GM23338 (cell line): ENCODE data around the gene IPCEF1. TPM values are rescaled to one million over a fixed set of nuclear protein-coding genes. Genes with fewer than 3 reads are reported as not detected.

Experiments
- ATAC-seq: fragments of 200-7000 bp; cut with Tn5 transposase; 3 replicates; pipeline ENCODE4 v1.9.1; 2020
- DNase-seq: peaks from one replicate; pipeline ENCODE4 v3.0.0-alpha.2; 2015; ENCODE audit warnings: low spot score
- H2AFZ ChIP-seq: fragments of 200-600 bp; sonication (generic); 2 replicates; pipeline ENCODE4 v1.8.0; 2016; ENCODE audit warnings: antibody characterized with exemption, mild to moderate bottlenecking, moderate library complexity
- H3F3A ChIP-seq: fragments of 200-600 bp; sonication (generic); replicated peaks from 2 replicates; pipeline ENCODE4 v1.8.0; 2017; ENCODE audit warnings: antibody characterized with exemption, mixed run types, low read depth
- H3K27ac ChIP-seq: fragments of 200-600 bp; sonication (generic); 2 replicates; pipeline ENCODE4 v1.6.1; 2016; ENCODE audit warnings: low read depth
- H3K27me3 ChIP-seq: fragments of 200-600 bp; sonication (generic); 2 replicates; pipeline ENCODE4 v1.8.0; 2016; ENCODE audit warnings: mild to moderate bottlenecking, mixed run types, moderate library complexity; ENCODE audit not compliant: insufficient read depth
- H3K36me3 ChIP-seq: fragments of 200-600 bp; sonication (generic); 2 replicates; pipeline ENCODE4 v1.8.0; 2016; ENCODE audit warnings: mild to moderate bottlenecking; ENCODE audit not compliant: insufficient read depth
- H3K4me1 ChIP-seq: fragments of 200-600 bp; sonication (generic); 2 replicates; pipeline ENCODE4 v1.8.0; 2016; ENCODE audit warnings: mild to moderate bottlenecking, moderate library complexity; ENCODE audit not compliant: insufficient read depth
- H3K4me2 ChIP-seq: fragments of 200-600 bp; sonication (generic); 2 replicates; pipeline ENCODE4 v1.7.1; 2017; ENCODE audit warnings: mixed run types
- H3K4me3 ChIP-seq: fragments of 200-600 bp; sonication (generic); 2 replicates; pipeline ENCODE4 v1.6.1; 2016; ENCODE audit warnings: mixed run types
- H3K79me2 ChIP-seq: fragments of 200-600 bp; sonication (generic); replicated peaks from 2 replicates; pipeline ENCODE4 v1.8.0; 2017; ENCODE audit warnings: mild to moderate bottlenecking; ENCODE audit not compliant: insufficient read depth
- H3K9me2 ChIP-seq: fragments of 200-600 bp; sonication (generic); 2 replicates; pipeline ENCODE4 v1.8.0; 2017; ENCODE audit not compliant: insufficient read depth
- H4K20me1 ChIP-seq: fragments of 200-600 bp; sonication (generic); replicated peaks from 2 replicates; pipeline ENCODE4 v1.8.0; 2017; ENCODE audit warnings: mild to moderate bottlenecking; ENCODE audit not compliant: insufficient read depth
- H3K27ac Mint-ChIP-seq: 2 replicates; pipeline ENCODE4 v1.8.0; 2020; ENCODE audit warnings: inconsistent platforms, mild to moderate bottlenecking, moderate library complexity, mixed read lengths
- H3K27me3 Mint-ChIP-seq: 3 replicates; pipeline ENCODE4 v1.8.0; 2022; ENCODE audit warnings: low read depth, mild to moderate bottlenecking, moderate library complexity, mixed read lengths, inconsistent platforms; ENCODE audit not compliant: insufficient read depth, poor library complexity
- H3K36me3 Mint-ChIP-seq: 3 replicates; pipeline ENCODE4 v1.8.0; 2021; ENCODE audit warnings: low read depth, mild to moderate bottlenecking, inconsistent platforms, moderate library complexity, mixed read lengths
- H3K4me1 Mint-ChIP-seq: 3 replicates; pipeline ENCODE4 v1.8.0; 2020; ENCODE audit warnings: mild to moderate bottlenecking, inconsistent platforms, mixed read lengths
- H3K4me3 Mint-ChIP-seq: 3 replicates; pipeline ENCODE4 v1.8.0; 2021; ENCODE audit warnings: moderate library complexity, mild to moderate bottlenecking, inconsistent platforms, mixed read lengths
- H3K9me3 Mint-ChIP-seq: 3 replicates; pipeline ENCODE4 v1.8.0; 2020; ENCODE audit warnings: moderate library complexity, mild to moderate bottlenecking, inconsistent platforms, mixed read lengths
- CREB1 ChIP-seq: fragments of 250-450 bp; sonication (Bioruptor Pico); IDR thresholded peaks from 2 replicates; pipeline ENCODE4 v1.5.0; 2020; ENCODE audit warnings: low read depth, mild to moderate bottlenecking, moderate library complexity
- EZH2 ChIP-seq: fragments of 200-600 bp; sonication (generic); IDR thresholded peaks from one replicate; pipeline ENCODE4 v1.8.0; 2017; ENCODE audit warnings: antibody characterized with exemption, mild to moderate bottlenecking, low read depth; ENCODE audit not compliant: unreplicated experiment
- EZH2phosphoT487 ChIP-seq: fragments of 200-600 bp; sonication (generic); IDR thresholded peaks from one replicate; pipeline ENCODE4 v1.8.1; 2018; ENCODE audit warnings: antibody characterized with exemption; ENCODE audit not compliant: unreplicated experiment
- JUNB ChIP-seq: IDR thresholded peaks from one replicate; pipeline ENCODE4 v1.6.1; 2016; ENCODE audit warnings: antibody characterized with exemption; ENCODE audit not compliant: unreplicated experiment
- NANOG ChIP-seq: IDR thresholded peaks from 2 replicates; pipeline ENCODE4 v1.6.1; 2016; ENCODE audit warnings: antibody characterized with exemption, borderline replicate concordance
- POLR2AphosphoS5 ChIP-seq: IDR thresholded peaks from 2 replicates; pipeline ENCODE4 v1.6.1; 2016; ENCODE audit warnings: antibody characterized with exemption, low read depth
- STAT1 ChIP-seq: IDR thresholded peaks from one replicate; pipeline ENCODE4 v1.6.1; 2016; ENCODE audit warnings: antibody characterized with exemption; ENCODE audit not compliant: unreplicated experiment
- ZNF114 ChIP-seq: fragments of 250-450 bp; sonication (Bioruptor Pico); IDR thresholded peaks from 2 replicates; pipeline ENCODE4 v1.5.0; 2020; ENCODE audit warnings: mild to moderate bottlenecking, moderate library complexity
- ZNF331 ChIP-seq: fragments of 250-450 bp; sonication (Bioruptor Pico); IDR thresholded peaks from 2 replicates; pipeline ENCODE4 v1.5.0; 2020; ENCODE audit warnings: low read depth, mild to moderate bottlenecking, moderate library complexity
- polyA plus RNA-seq: library from polyadenylated mRNA; unstranded; fragments of >200 nt; fragmentation: Nextera tagmentation; extraction: Ambion mirVana; gene quantifications from 2 replicates; pipeline ENCODE4 v1.2.1, GENCODE V29; 2016
- total RNA-seq: library from RNA; depleted of rRNA; stranded (reverse); fragments of >200 nt; shearing (Covaris generic); gene quantifications from 2 replicates; pipeline ENCODE4 v1.2.3, GENCODE V29; 2014
- TF ChIP-seq, protein P1 (sequence below), 2 experiments: fragments of 200-600 bp in 1 of 2; sonication (generic) in 1 of 2; conservative IDR thresholded peaks; 2 replicates each; pipeline versions ENCODE4 v1.5.1 to v1.6.1; 2016 to 2017; ENCODE audit warnings: antibody characterized with exemption in 2 of 2, low read depth in 2 of 2, mild to moderate bottlenecking in 2 of 2, moderate library complexity in 1 of 2
- TF ChIP-seq, protein P2 (sequence below): IDR thresholded peaks from one replicate; pipeline ENCODE4 v1.6.1; 2018; ENCODE audit warnings: antibody characterized with exemption; ENCODE audit not compliant: unreplicated experiment
- TF ChIP-seq, protein P3 (sequence below): fragments of 250-450 bp; sonication (Bioruptor Pico); IDR thresholded peaks from 2 replicates; pipeline ENCODE4 v1.5.0; 2020; ENCODE audit warnings: mild to moderate bottlenecking, moderate library complexity
- TF ChIP-seq, protein P4 (sequence below): IDR thresholded peaks from 2 replicates; pipeline ENCODE4 v1.6.1; 2016; ENCODE audit warnings: antibody characterized with exemption

Gene IPCEF1
- total and polyA plus RNA-seq, 2 experiments from 2014 or later = 0.15 to 1.8 TPM

DNA sequence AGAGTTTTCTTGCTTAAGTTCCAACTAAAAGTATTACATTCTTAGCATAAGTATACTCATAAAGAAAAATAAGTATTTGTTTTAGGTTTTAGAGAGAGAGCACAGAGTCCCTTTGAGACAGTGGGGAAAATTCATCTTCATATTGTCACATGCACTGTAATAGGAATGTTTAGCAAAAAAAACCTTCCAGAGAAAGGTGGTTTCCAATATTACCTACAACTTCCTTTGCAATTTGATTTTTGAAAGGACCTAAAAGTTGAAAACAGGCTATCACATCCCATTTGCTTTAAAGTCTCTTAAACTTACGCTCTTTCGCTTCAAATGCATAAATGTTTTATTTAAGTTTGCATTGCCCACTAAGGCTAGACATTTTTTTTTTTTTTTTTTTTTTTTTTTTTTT, 231.2 kb downstream of the IPCEF1 start:
- Mint-ChIP-seq H3K9me3 (peaks cover 32% of the 10 kb centered on the region), H3K27me3 (peaks cover 3% of the 10 kb centered on the region), H3K36me3 (peaks cover 15% of the 10 kb centered on the region; the same call in 2 of the 3 replicates), H3K4me1 (peaks cover 15% of the 10 kb centered on the region), H3K4me3 (no peak overlapping the region), H3K27ac (no peak overlapping the region)
- Histone ChIP-seq H3K9me2 (0 out of 2 replicates have a peak, but pooled peaks cover 6% of the 10 kb centered on the region), H3K36me3 (0 out of 2 replicates have a peak, but pooled peaks cover 4% of the 10 kb centered on the region), H3F3A (no peaks in the 10 kb centered on the region), H3K4me1 (peaks cover 10% of the 10 kb centered on the region; the same call in 1 of the 2 replicates), H3K4me3 (no peak overlapping the region), H3K27me3 (no peaks in the 10 kb centered on the region), H3K79me2 (no peaks in the 10 kb centered on the region), H2AFZ (no peak overlapping the region), H4K20me1 (no peaks in the 10 kb centered on the region), H3K27ac (no peak overlapping the region), H3K4me2 (no peak overlapping the region)
- TF ChIP-seq EZH2 = no peak
- TF ChIP-seq POLR2AphosphoS5 = no peak
- TF ChIP-seq CREB1 (CRISPR knock-in tag) = no peak
- no peak for TF ChIP-seq EZH2phosphoT487
- TF ChIP-seq, protein P1, sequence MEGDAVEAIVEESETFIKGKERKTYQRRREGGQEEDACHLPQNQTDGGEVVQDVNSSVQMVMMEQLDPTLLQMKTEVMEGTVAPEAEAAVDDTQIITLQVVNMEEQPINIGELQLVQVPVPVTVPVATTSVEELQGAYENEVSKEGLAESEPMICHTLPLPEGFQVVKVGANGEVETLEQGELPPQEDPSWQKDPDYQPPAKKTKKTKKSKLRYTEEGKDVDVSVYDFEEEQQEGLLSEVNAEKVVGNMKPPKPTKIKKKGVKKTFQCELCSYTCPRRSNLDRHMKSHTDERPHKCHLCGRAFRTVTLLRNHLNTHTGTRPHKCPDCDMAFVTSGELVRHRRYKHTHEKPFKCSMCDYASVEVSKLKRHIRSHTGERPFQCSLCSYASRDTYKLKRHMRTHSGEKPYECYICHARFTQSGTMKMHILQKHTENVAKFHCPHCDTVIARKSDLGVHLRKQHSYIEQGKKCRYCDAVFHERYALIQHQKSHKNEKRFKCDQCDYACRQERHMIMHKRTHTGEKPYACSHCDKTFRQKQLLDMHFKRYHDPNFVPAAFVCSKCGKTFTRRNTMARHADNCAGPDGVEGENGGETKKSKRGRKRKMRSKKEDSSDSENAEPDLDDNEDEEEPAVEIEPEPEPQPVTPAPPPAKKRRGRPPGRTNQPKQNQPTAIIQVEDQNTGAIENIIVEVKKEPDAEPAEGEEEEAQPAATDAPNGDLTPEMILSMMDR (conservative IDR thresholded peaks at IDR 0.05; ENCODE audit: low read depth in 2 of 2) = no peak
- TF ChIP-seq, protein P2, sequence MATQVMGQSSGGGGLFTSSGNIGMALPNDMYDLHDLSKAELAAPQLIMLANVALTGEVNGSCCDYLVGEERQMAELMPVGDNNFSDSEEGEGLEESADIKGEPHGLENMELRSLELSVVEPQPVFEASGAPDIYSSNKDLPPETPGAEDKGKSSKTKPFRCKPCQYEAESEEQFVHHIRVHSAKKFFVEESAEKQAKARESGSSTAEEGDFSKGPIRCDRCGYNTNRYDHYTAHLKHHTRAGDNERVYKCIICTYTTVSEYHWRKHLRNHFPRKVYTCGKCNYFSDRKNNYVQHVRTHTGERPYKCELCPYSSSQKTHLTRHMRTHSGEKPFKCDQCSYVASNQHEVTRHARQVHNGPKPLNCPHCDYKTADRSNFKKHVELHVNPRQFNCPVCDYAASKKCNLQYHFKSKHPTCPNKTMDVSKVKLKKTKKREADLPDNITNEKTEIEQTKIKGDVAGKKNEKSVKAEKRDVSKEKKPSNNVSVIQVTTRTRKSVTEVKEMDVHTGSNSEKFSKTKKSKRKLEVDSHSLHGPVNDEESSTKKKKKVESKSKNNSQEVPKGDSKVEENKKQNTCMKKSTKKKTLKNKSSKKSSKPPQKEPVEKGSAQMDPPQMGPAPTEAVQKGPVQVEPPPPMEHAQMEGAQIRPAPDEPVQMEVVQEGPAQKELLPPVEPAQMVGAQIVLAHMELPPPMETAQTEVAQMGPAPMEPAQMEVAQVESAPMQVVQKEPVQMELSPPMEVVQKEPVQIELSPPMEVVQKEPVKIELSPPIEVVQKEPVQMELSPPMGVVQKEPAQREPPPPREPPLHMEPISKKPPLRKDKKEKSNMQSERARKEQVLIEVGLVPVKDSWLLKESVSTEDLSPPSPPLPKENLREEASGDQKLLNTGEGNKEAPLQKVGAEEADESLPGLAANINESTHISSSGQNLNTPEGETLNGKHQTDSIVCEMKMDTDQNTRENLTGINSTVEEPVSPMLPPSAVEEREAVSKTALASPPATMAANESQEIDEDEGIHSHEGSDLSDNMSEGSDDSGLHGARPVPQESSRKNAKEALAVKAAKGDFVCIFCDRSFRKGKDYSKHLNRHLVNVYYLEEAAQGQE = no peak
- no peak for TF ChIP-seq ZNF331 (CRISPR knock-in tag)
- TF ChIP-seq, protein P3, sequence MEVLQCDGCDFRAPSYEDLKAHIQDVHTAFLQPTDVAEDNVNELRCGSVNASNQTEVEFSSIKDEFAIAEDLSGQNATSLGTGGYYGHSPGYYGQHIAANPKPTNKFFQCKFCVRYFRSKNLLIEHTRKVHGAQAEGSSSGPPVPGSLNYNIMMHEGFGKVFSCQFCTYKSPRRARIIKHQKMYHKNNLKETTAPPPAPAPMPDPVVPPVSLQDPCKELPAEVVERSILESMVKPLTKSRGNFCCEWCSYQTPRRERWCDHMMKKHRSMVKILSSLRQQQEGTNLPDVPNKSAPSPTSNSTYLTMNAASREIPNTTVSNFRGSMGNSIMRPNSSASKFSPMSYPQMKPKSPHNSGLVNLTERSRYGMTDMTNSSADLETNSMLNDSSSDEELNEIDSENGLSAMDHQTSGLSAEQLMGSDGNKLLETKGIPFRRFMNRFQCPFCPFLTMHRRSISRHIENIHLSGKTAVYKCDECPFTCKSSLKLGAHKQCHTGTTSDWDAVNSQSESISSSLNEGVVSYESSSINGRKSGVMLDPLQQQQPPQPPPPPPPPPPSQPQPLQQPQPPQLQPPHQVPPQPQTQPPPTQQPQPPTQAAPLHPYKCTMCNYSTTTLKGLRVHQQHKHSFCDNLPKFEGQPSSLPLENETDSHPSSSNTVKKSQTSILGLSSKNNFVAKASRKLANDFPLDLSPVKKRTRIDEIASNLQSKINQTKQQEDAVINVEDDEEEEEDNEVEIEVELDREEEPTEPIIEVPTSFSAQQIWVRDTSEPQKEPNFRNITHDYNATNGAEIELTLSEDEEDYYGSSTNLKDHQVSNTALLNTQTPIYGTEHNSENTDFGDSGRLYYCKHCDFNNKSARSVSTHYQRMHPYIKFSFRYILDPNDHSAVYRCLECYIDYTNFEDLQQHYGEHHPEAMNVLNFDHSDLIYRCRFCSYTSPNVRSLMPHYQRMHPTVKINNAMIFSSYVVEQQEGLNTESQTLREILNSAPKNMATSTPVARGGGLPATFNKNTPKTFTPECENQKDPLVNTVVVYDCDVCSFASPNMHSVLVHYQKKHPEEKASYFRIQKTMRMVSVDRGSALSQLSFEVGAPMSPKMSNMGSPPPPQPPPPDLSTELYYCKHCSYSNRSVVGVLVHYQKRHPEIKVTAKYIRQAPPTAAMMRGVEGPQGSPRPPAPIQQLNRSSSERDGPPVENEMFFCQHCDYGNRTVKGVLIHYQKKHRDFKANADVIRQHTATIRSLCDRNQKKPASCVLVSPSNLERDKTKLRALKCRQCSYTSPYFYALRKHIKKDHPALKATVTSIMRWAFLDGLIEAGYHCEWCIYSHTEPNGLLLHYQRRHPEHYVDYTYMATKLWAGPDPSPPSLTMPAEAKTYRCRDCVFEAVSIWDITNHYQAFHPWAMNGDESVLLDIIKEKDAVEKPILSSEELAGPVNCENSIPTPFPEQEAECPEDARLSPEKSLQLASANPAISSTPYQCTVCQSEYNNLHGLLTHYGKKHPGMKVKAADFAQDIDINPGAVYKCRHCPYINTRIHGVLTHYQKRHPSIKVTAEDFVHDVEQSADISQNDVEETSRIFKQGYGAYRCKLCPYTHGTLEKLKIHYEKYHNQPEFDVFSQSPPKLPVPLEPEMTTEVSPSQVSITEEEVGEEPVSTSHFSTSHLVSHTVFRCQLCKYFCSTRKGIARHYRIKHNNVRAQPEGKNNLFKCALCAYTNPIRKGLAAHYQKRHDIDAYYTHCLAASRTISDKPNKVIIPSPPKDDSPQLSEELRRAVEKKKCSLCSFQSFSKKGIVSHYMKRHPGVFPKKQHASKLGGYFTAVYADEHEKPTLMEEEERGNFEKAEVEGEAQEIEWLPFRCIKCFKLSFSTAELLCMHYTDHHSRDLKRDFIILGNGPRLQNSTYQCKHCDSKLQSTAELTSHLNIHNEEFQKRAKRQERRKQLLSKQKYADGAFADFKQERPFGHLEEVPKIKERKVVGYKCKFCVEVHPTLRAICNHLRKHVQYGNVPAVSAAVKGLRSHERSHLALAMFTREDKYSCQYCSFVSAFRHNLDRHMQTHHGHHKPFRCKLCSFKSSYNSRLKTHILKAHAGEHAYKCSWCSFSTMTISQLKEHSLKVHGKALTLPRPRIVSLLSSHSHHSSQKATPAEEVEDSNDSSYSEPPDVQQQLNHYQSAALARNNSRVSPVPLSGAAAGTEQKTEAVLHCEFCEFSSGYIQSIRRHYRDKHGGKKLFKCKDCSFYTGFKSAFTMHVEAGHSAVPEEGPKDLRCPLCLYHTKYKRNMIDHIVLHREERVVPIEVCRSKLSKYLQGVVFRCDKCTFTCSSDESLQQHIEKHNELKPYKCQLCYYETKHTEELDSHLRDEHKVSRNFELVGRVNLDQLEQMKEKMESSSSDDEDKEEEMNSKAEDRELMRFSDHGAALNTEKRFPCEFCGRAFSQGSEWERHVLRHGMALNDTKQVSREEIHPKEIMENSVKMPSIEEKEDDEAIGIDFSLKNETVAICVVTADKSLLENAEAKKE (CRISPR knock-in tag) = no peak
- no peak for TF ChIP-seq JUNB
- TF ChIP-seq ZNF114 (CRISPR knock-in tag) = no peak
- TF ChIP-seq, protein P4, sequence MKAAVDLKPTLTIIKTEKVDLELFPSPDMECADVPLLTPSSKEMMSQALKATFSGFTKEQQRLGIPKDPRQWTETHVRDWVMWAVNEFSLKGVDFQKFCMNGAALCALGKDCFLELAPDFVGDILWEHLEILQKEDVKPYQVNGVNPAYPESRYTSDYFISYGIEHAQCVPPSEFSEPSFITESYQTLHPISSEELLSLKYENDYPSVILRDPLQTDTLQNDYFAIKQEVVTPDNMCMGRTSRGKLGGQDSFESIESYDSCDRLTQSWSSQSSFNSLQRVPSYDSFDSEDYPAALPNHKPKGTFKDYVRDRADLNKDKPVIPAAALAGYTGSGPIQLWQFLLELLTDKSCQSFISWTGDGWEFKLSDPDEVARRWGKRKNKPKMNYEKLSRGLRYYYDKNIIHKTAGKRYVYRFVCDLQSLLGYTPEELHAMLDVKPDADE = no peak
- TF ChIP-seq NANOG = no peak
- no peak for TF ChIP-seq STAT1
- ATAC-seq = no peak
- no peak for DNase-seq
